ENCODE results near the gene MYOZ3.

MYOZ3 gene

DNA sequence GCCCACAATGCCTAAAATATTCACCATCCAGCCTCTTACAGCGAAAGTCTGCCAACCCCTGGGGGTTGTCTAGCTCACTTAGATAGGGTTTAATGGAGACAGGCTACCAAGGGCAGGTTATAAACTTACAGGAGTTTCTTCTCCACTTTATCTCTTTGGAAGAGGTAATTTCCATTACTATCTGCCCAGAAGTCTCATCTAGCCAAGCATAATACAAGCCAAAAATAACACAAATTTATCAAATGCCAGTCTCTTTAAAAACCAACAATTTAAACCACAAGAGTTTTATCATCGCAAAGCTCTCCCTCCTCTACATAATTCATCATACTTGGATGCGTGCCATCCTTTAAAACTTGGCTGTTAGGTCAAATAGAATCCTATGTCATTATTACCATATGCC, 33.6 kb downstream of the MYOZ3 start:
- TF ChIP-seq, protein P1, sequence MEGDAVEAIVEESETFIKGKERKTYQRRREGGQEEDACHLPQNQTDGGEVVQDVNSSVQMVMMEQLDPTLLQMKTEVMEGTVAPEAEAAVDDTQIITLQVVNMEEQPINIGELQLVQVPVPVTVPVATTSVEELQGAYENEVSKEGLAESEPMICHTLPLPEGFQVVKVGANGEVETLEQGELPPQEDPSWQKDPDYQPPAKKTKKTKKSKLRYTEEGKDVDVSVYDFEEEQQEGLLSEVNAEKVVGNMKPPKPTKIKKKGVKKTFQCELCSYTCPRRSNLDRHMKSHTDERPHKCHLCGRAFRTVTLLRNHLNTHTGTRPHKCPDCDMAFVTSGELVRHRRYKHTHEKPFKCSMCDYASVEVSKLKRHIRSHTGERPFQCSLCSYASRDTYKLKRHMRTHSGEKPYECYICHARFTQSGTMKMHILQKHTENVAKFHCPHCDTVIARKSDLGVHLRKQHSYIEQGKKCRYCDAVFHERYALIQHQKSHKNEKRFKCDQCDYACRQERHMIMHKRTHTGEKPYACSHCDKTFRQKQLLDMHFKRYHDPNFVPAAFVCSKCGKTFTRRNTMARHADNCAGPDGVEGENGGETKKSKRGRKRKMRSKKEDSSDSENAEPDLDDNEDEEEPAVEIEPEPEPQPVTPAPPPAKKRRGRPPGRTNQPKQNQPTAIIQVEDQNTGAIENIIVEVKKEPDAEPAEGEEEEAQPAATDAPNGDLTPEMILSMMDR (IDR thresholded peaks at IDR 0.05): no peak
- no peaks in the 10 kb centered on the region for H3K36me3 ChIP-seq (ENCODE audit: control insufficient read depth, insufficient read depth, low read length)
- no peaks in the 10 kb centered on the region for H3K27me3 ChIP-seq (ENCODE audit: control insufficient read depth, insufficient read depth, low read length)
- no peak overlapping the region for H3K9ac ChIP-seq
- no peak overlapping the region for H2AFZ ChIP-seq
- H3K79me2 ChIP-seq: no peaks in the 10 kb centered on the region
- no peak overlapping the region for H3K27ac ChIP-seq
- peaks cover 4% of the 10 kb centered on the region for H3K4me1 ChIP-seq
- H3K9me3 ChIP-seq (ENCODE audit: control insufficient read depth, low read length): no peaks in the 10 kb centered on the region
- H3K4me2 ChIP-seq (ENCODE audit: low read length): no peak overlapping the region
- no peak overlapping the region for H3K4me3 ChIP-seq (ENCODE audit: low read depth, low read length)

DNA sequence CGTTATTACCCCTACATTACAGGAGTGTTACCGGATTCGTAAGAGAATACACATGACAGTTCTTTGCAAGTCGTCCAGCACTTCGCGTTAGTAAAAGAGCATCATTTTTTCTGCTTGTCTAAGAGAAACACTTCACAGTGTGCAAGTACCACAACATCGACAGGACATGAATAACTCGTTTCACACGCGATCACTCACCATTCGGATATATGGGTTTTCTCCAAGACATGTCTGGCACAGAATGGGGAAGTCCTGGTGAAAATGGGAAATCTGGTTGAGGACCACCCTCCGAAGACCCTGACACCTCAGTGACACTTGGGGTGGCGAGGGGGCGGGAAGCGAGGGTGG, 39.2 kb downstream of the MYOZ3 start:
- H3K4me2 ChIP-seq (ENCODE audit: low read length): peak overlapping the region; percentile 82
- peak overlapping the region; percentile 81 for H2AFZ ChIP-seq
- H3K4me3 ChIP-seq (ENCODE audit: low read depth, low read length): peak overlapping the region; percentile 97
- H3K79me2 ChIP-seq: no peaks in the 10 kb centered on the region
- no peaks in the 10 kb centered on the region for H3K9me3 ChIP-seq (ENCODE audit: control insufficient read depth, low read length)
- peaks cover 4% of the 10 kb centered on the region for H3K4me1 ChIP-seq
- H3K27me3 ChIP-seq (ENCODE audit: control insufficient read depth, insufficient read depth, low read length): no peaks in the 10 kb centered on the region
- H3K27ac ChIP-seq: peak overlapping the region; percentile 87
- TF ChIP-seq, protein P1 (IDR thresholded peaks at IDR 0.05): no peak
- H3K9ac ChIP-seq: peak overlapping the region; percentile 64
- no peaks in the 10 kb centered on the region for H3K36me3 ChIP-seq (ENCODE audit: control insufficient read depth, insufficient read depth, low read length)

DNA sequence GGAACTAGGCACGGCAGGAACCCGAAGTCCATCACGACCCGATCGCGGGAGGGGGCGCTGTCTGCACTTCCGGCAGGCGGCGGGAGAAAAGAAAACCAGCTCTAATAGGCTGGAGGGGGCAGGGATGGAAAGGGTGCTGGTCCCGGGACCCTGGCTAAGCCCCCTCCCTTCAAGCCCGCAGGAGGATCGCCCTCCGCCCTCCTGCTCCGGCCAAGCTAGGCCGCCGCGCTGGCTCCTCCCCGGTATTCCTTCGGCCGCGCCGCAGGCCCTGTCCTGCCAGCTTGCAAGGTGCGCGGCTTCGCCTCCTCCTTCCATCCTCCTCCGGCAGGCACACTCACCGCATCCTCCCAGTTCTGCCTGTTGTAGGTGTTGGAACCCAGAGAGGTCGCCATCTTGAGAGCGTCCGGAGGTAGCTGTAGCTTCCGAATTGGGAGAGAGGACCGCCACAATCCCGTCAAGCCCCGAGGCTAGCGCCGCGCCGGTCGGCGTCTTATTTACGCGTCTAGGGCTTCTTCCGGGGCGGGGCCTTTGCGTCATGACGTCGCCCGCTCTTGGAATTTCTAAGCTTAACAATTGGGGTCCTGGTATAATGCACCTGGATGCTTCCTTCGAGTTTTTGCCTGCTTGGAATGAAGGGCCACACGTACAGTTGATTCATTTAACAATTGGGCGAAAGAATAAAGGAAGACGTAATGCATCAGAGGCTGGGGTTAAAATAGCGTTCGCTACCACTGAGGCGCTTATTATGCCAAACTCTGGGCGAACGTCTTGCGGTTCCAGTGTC, 39.7 kb downstream of the MYOZ3 start, which contains the start of gene RBM22:
Gene RBM22 (minus strand): TSS at position 469 of the 784 bp plus-strand sequence. CDS start 77 bp downstream, at position 392.
- H3K27ac ChIP-seq: peak within 1 kb of the TSS; percentile 87
- H3K4me2 ChIP-seq (ENCODE audit: low read length): peak within 1 kb of the TSS; percentile 82
- H2AFZ ChIP-seq: peak within 1 kb of the TSS; percentile 81
- H3K27me3 ChIP-seq (ENCODE audit: control insufficient read depth, insufficient read depth, low read length): no peaks in the 10 kb centered on the region
- peak within 1 kb of the TSS; percentile 64 for H3K9ac ChIP-seq
- no peaks in the 10 kb centered on the region for H3K36me3 ChIP-seq (ENCODE audit: control insufficient read depth, insufficient read depth, low read length)
- peaks cover 4% of the 10 kb centered on the region for H3K4me1 ChIP-seq
- H3K9me3 ChIP-seq (ENCODE audit: control insufficient read depth, low read length): no peaks in the 10 kb centered on the region
- H3K4me3 ChIP-seq (ENCODE audit: low read depth, low read length): peak within 1 kb of the TSS; percentile 97
- no peaks in the 10 kb centered on the region for H3K79me2 ChIP-seq
- TF ChIP-seq, protein P1 (IDR thresholded peaks at IDR 0.05): peak; percentile 66

DNA sequence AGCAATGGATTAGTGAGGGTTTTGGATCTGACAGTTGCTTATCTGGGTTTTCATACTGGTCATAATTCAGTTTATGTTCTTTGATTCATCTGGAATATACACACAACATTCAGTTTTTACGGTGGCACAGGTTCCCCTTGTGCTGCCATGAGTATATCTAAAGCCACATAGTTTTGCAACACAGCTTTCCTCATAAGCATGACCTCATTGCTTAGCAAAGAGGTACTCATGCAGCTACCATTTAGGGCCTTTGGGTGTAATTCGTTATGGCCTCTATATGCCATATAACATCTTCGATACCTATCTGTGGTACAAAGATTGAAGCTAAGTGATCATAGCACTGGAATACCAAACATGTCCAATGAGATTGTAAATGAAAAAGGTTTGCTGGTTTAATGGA, 42.7 kb downstream of the MYOZ3 start:
- Histone ChIP-seq H3K9ac (no peak overlapping the region), H3K79me2 (no peaks in the 10 kb centered on the region), H3K36me3 (ENCODE audit: control insufficient read depth, insufficient read depth, low read length) (no peaks in the 10 kb centered on the region), H3K4me2 (ENCODE audit: low read length) (no peak overlapping the region), H3K27me3 (ENCODE audit: control insufficient read depth, insufficient read depth, low read length) (no peaks in the 10 kb centered on the region), H3K27ac (no peak overlapping the region), H2AFZ (no peak overlapping the region), H3K4me3 (ENCODE audit: low read depth, low read length) (no peak overlapping the region), H3K9me3 (ENCODE audit: control insufficient read depth, low read length) (no peaks in the 10 kb centered on the region), H3K4me1 (peaks cover 4% of the 10 kb centered on the region)
- TF ChIP-seq, protein P1 (IDR thresholded peaks at IDR 0.05): no peak
